Mesothelial cell of epicardium (in vitro differentiated cells): ENCODE data around the gene CLSTN2. TPM values are rescaled to one million over a fixed set of nuclear protein-coding genes. Genes with fewer than 3 reads are reported as not detected.

Experiments
- DNase-seq, 2 experiments: peaks; one replicate each; pipeline ENCODE4 v3.0.0; 2021; ENCODE audit warnings: low spot score in 2 of 2; ENCODE audit not compliant: unreplicated experiment in 2 of 2
- H3K27ac Mint-ChIP-seq: 2 replicates; pipeline ENCODE4 v1.8.0; 2021; ENCODE audit warnings: mixed read lengths
- H3K27me3 Mint-ChIP-seq: 2 replicates; pipeline ENCODE4 v1.8.0; 2021; ENCODE audit warnings: low read depth, mixed read lengths
- H3K36me3 Mint-ChIP-seq: 2 replicates; pipeline ENCODE4 v1.8.0; 2021; ENCODE audit warnings: mixed read lengths
- H3K4me1 Mint-ChIP-seq: 2 replicates; pipeline ENCODE4 v1.8.0; 2021; ENCODE audit warnings: mixed read lengths
- H3K4me3 Mint-ChIP-seq: 2 replicates; pipeline ENCODE4 v1.8.0; 2021; ENCODE audit warnings: mild to moderate bottlenecking, moderate library complexity, mixed read lengths
- H3K9me3 Mint-ChIP-seq: 2 replicates; pipeline ENCODE4 v1.8.0; 2021; ENCODE audit warnings: mixed read lengths
- total RNA-seq: library from RNA; stranded (reverse); gene quantifications from 3 replicates; pipeline ENCODE4 v1.2.1, GENCODE V29; 2021
- TF ChIP-seq, protein P1 (sequence below): fragments of 200-600 bp; sonication (generic); IDR thresholded peaks from one replicate; pipeline ENCODE4 v1.5.0; 2021; ENCODE audit warnings: antibody characterized with exemption; ENCODE audit not compliant: unreplicated experiment

The CLSTN2 gene
- total RNA-seq, 1 donor from 2014 or later, result 18.2 TPM

DNA sequence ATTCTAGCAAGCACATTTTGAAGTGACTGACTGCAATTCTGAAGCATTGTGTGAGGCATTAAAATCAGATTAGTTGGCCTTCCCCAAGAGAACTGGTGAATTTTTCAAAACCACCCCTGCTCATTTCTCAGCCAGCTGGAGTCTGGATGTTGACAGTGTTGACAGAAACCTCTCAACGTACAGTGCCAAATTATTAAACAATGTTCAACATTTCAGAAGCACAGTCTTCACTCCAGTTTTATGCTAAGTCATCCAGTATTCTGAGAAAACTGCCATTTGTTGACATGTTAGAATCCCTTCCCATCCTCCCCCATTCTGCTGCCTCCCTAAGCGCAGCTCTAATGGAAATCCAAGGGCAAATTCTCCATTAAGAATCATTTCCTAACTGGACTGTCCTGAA, 373.6 kb downstream of the CLSTN2 start:
- Mint-ChIP-seq H3K27me3 (peaks cover 13% of the 10 kb centered on the region), H3K27ac (no peak overlapping the region), H3K36me3 (no peaks in the 10 kb centered on the region), H3K9me3 (peaks cover 6% of the 10 kb centered on the region), H3K4me1 (no peaks in the 10 kb centered on the region), H3K4me3 (no peak overlapping the region)
- DNase-seq, result no peak
- TF ChIP-seq, protein P1, sequence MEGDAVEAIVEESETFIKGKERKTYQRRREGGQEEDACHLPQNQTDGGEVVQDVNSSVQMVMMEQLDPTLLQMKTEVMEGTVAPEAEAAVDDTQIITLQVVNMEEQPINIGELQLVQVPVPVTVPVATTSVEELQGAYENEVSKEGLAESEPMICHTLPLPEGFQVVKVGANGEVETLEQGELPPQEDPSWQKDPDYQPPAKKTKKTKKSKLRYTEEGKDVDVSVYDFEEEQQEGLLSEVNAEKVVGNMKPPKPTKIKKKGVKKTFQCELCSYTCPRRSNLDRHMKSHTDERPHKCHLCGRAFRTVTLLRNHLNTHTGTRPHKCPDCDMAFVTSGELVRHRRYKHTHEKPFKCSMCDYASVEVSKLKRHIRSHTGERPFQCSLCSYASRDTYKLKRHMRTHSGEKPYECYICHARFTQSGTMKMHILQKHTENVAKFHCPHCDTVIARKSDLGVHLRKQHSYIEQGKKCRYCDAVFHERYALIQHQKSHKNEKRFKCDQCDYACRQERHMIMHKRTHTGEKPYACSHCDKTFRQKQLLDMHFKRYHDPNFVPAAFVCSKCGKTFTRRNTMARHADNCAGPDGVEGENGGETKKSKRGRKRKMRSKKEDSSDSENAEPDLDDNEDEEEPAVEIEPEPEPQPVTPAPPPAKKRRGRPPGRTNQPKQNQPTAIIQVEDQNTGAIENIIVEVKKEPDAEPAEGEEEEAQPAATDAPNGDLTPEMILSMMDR, result no peak

DNA sequence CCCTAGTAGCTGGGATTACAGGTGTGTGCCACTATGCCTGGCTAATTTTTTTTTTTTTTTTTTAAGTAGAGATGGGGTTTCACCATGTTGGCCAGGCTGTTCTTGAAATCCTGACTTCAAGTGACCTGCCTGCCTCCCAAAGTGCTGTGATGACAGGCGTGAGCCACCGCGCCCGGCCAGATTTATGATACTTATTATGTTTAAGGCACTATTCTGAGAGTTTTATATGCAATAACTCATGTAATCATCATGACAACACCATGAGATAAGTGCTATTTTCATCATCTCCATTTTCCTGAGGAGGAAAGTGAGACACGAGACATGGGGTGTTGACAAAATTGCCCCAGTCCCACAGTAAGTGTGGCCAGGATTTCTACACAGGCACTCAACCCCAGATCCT, 376.4 kb downstream of the CLSTN2 start:
- Mint-ChIP-seq H3K27ac (no peak overlapping the region), H3K9me3 (peaks cover 6% of the 10 kb centered on the region), H3K27me3 (peaks cover 9% of the 10 kb centered on the region), H3K4me1 (no peaks in the 10 kb centered on the region), H3K36me3 (no peaks in the 10 kb centered on the region), H3K4me3 (no peak overlapping the region)
- TF ChIP-seq, protein P1, result no peak
- DNase-seq, result no peak

DNA sequence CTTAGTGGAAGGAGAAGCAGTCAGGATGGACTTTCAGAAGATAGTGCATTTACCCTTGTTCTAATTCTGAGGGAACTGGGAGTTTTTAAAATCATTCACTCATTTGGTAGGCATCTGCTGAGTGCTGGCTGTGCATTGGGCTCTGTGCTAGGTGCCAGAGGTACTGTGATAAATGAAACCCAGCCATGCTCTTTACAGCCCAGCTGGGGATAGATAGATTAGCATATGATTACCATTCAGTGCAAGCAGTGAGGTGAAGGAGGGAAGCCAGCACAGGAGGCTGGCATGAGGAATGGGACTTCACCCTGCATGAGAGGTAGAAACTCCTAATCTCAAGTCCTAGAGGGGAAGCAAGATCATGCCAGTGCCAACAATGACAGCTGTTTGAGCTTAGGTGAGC, 381.0 kb downstream of the CLSTN2 start:
- H3K36me3 Mint-ChIP-seq, result no peaks in the 10 kb centered on the region
- TF ChIP-seq, protein P1, result no peak
- no peaks in the 10 kb centered on the region for H3K9me3 Mint-ChIP-seq
- H3K4me1 Mint-ChIP-seq, result no peaks in the 10 kb centered on the region
- no peak for DNase-seq
- no peak overlapping the region for H3K4me3 Mint-ChIP-seq
- peaks cover 32% of the 10 kb centered on the region for H3K27me3 Mint-ChIP-seq
- H3K27ac Mint-ChIP-seq, result no peak overlapping the region

DNA sequence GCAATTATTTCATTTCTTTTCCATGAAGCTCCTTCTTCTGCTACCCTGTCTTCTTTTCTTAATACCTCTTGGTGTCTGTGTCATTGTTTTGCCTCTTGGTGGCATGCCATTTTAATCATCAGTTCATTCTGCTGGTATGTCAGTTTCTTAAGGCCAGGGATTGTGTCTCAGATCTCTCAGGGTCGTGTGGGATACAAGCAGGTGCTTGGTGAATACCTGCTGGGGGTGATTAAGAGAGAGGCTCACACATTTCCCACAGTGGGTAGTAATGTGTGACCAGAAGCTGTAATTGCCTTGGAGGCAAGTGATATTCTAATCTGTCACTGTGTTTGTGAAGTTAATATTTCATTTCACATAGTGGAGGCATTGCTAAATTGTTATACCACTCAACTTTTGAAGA, 381.5 kb downstream of the CLSTN2 start:
- Mint-ChIP-seq H3K4me1 (no peaks in the 10 kb centered on the region), H3K4me3 (no peak overlapping the region), H3K9me3 (no peaks in the 10 kb centered on the region), H3K27ac (no peak overlapping the region), H3K36me3 (no peaks in the 10 kb centered on the region), H3K27me3 (peaks cover 36% of the 10 kb centered on the region)
- DNase-seq, result no peak
- TF ChIP-seq, protein P1, result no peak

DNA sequence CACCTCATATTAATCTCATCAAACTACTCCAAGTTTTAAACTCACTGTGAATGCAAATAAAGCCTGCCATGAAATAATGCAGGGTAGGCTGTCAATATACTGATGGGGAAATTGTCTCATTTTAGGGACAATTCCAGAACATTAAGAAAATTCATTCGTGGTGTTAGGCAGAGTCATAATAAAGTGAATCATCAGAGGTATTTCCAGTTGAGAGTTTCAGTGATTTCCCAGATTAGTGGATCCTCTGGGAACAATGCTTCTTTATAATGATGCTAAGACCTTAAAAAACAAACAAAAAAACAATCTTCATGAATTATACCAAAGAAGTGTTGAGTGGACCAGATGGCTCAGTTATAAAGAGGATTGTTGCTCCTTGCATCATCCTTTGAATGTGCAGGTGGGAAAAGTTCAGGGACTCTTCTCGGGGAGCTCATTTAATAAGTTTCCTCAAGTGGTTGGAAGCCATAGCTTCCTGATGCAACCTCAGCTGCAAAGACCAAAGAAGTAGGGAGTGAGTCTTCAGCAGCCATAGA, 381.9 kb downstream of the CLSTN2 start:
- no peaks in the 10 kb centered on the region for H3K9me3 Mint-ChIP-seq
- peaks cover 36% of the 10 kb centered on the region for H3K27me3 Mint-ChIP-seq
- H3K4me3 Mint-ChIP-seq, result no peak overlapping the region
- H3K36me3 Mint-ChIP-seq, result no peaks in the 10 kb centered on the region
- H3K27ac Mint-ChIP-seq, result no peak overlapping the region
- H3K4me1 Mint-ChIP-seq, result no peaks in the 10 kb centered on the region
- TF ChIP-seq, protein P1, result no peak
- no peak for DNase-seq

DNA sequence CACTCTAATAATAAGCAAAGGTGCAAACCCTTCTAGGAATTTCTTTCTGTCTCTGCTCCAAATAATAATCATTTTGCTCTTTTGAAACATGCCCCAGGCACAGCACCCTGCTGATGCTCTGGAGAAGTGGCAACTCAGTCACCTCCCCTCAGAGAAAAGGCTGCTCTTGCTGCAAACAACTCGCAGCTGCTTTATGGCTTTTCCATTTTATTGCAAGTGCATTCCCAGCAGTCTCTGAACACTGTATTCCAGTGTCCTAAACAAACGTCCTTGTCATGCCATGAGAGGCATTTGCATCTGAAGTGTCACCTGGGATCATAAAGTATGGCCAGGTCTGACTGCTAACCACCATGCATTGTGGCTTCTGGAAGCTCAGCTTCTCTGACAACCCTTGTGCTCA, 384.8 kb downstream of the CLSTN2 start:
- no peaks in the 10 kb centered on the region for H3K9me3 Mint-ChIP-seq
- no peak overlapping the region for H3K4me3 Mint-ChIP-seq
- peaks cover 36% of the 10 kb centered on the region for H3K27me3 Mint-ChIP-seq
- no peak overlapping the region for H3K27ac Mint-ChIP-seq
- TF ChIP-seq, protein P1, result no peak
- H3K36me3 Mint-ChIP-seq, result no peaks in the 10 kb centered on the region
- peaks cover 14% of the 10 kb centered on the region for H3K4me1 Mint-ChIP-seq
- no peak for DNase-seq
